GM12892 (cell line): ENCODE results near the gene TMOD2.

Source experiments
- POLR2A ChIP-seq: IDR thresholded peaks from 2 replicates; pipeline ENCODE4 v1.6.1; 2011; ENCODE audit warnings: low read depth, low read length, control low read depth
- TAF1 ChIP-seq: IDR thresholded peaks from 2 replicates; pipeline ENCODE4 v1.6.1; 2011; ENCODE audit warnings: low read depth, mild to moderate bottlenecking, control low read depth, low read length, borderline replicate concordance

DNA sequence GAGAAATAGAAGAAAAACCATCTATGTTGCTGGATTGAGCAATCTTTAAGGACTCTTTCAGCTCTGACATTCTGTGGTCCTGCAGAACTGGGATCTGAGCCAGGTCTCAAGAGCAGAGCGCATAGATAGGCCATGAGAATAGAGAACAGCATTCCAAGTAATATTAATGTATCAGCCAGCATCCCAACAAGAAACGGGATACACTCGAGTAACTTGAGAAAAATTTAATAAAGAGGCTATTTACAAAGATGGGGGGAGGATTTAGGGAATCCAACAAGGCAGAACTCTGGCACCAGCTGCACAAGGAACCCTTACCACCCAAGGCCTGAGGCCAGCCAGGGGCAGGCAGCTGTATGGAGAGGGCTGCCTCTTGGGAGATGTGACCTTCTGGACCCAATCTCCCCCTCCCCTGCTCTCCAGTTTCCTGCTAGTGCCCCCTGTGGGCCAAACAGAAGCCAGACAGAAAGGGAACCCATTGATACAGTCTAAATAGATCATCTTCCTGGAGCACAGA lies 8.2 kb downstream of the TMOD2 start:
- TF ChIP-seq TAF1 (no peak), POLR2A (no peak)
